Caco-2 (cell line): ENCODE measurements around the gene RAP1GAP2. TPM values are rescaled to one million over a fixed set of nuclear protein-coding genes. Genes with fewer than 3 reads are reported as not detected.

Source experiments
- BruUV-seq: library from RNA; stranded (reverse); fragments of 400-500 nt; replicated peaks from 2 replicates; lab custom pipeline; 2021; lab: Mats Ljungman, UMichigan
- CTCF ChIA-PET: fragments of 300-600 bp; sonication (Branson Sonifier 250); formaldehyde crosslinking; loops from one replicate; lab custom pipeline; 2022; ENCODE audit warnings: antibody characterized with exemption; lab: Charles Lee
- POLR2A ChIA-PET: fragments of 300-600 bp; sonication (Branson Sonifier 250); formaldehyde crosslinking; loops from one replicate; lab custom pipeline; 2022; ENCODE audit warnings: antibody characterized with exemption; lab: Charles Lee
- DNase-seq, 2 experiments: peaks; one replicate each; pipeline versions ENCODE4 v3.0.0 to v3.0.0-alpha.2; 2020 to 2022
- H3K27me3 ChIP-seq: replicated peaks from 2 replicates; pipeline ENCODE4 v1.6.0; 2011; ENCODE audit warnings: low read length; ENCODE audit not compliant: control insufficient read depth, insufficient read depth
- H3K36me3 ChIP-seq: 2 replicates; pipeline ENCODE4 v1.5.1; 2011; ENCODE audit warnings: low read length; ENCODE audit not compliant: control insufficient read depth, insufficient read depth
- H3K4me1 ChIP-seq: fragments of 250-450 bp; sonication (Bioruptor Pico); 2 replicates; pipeline ENCODE4 v1.5.1; 2020; ENCODE audit warnings: mild to moderate bottlenecking
- H3K4me3 ChIP-seq: 2 replicates; pipeline ENCODE4 v1.5.1; 2011; ENCODE audit warnings: low read depth, mild to moderate bottlenecking, control low read depth, low read length
- H3K9me3 ChIP-seq: fragments of 250-450 bp; sonication (Bioruptor Pico); 2 replicates; pipeline ENCODE4 v1.5.1; 2020; ENCODE audit warnings: mild to moderate bottlenecking, moderate library complexity
- H3K27ac Mint-ChIP-seq: one replicate; pipeline ENCODE4 v1.8.0; 2022; ENCODE audit warnings: mixed read lengths; ENCODE audit not compliant: unreplicated experiment
- H3K27me3 Mint-ChIP-seq: one replicate; pipeline ENCODE4 v1.8.0; 2022; ENCODE audit warnings: mixed read lengths; ENCODE audit not compliant: insufficient read depth, unreplicated experiment
- H3K36me3 Mint-ChIP-seq: one replicate; pipeline ENCODE4 v1.8.0; 2022; ENCODE audit warnings: mild to moderate bottlenecking, mixed read lengths; ENCODE audit not compliant: insufficient read depth, unreplicated experiment
- H3K4me1 Mint-ChIP-seq: one replicate; pipeline ENCODE4 v1.8.0; 2022; ENCODE audit warnings: low read depth, mixed read lengths; ENCODE audit not compliant: unreplicated experiment
- H3K4me3 Mint-ChIP-seq: one replicate; pipeline ENCODE4 v1.8.0; 2022; ENCODE audit warnings: mild to moderate bottlenecking, moderate library complexity, mixed read lengths; ENCODE audit not compliant: unreplicated experiment
- H3K9me3 Mint-ChIP-seq: one replicate; pipeline ENCODE4 v1.8.0; 2022; ENCODE audit warnings: mixed read lengths; ENCODE audit not compliant: unreplicated experiment
- CTCF ChIP-seq, 2 experiments: fragments of 200-600 bp in 1 of 2; IDR thresholded peaks; 1 replicate in 1 of 2; 2 replicates in 1 of 2; pipeline versions ENCODE4 v1.5.1 to v1.8.0; 2011 to 2022; ENCODE audit warnings: antibody characterized with exemption in 1 of 2, control low read depth in 1 of 2, inconsistent platforms in 1 of 2, low read depth in 1 of 2, low read length in 1 of 2, mild to moderate bottlenecking in 1 of 2, moderate library complexity in 1 of 2; ENCODE audit not compliant: insufficient read depth in 1 of 2, severe bottlenecking in 1 of 2, unreplicated experiment in 1 of 2
- intact Hi-C: fragments of 100-400 bp; cut with micrococcal nuclease; formaldehyde crosslinking; loops from one replicate; pipeline ENCODE4 v1.10.0; 2022; ENCODE audit not compliant: unreplicated experiment
- total RNA-seq: library from RNA; stranded (reverse); gene quantifications from 2 replicates; pipeline ENCODE4 v1.2.3, GENCODE V29; 2022

Gene RAP1GAP2
- total RNA-seq, 1 experiment from 2014 or later: 45.3 TPM

GRCh38 chr17:3019761-3020160, 223.5 kb downstream of the RAP1GAP2 start:
- Mint-ChIP-seq H3K27ac (no peak overlapping the region), H3K36me3 (peaks cover 59% of the 10 kb centered on the region), H3K4me3 (no peak overlapping the region), H3K9me3 (peaks cover 34% of the 10 kb centered on the region), H3K4me1 (no peaks in the 10 kb centered on the region), H3K27me3 (no peaks in the 10 kb centered on the region)
- no peak for TF ChIP-seq CTCF (IDR thresholded peaks at IDR 0.05; ENCODE audit: insufficient read depth in 1 of 2, low read depth in 1 of 2, low read length in 1 of 2, severe bottlenecking in 1 of 2, unreplicated experiment in 1 of 2)
- POLR2A ChIA-PET: no interaction called here
- no peak for DNase-seq
- no peaks in the 10 kb centered on the region for H3K27me3 ChIP-seq
- intact Hi-C loops: no loop called here
- H3K9me3 ChIP-seq: no peaks in the 10 kb centered on the region; the same call in 1 of the 2 replicates
- peaks cover 1% of the 10 kb centered on the region for H3K36me3 ChIP-seq
- BruUV-seq: no TSS peak
- CTCF ChIA-PET: no interaction called here
- H3K4me1 ChIP-seq: no peaks in the 10 kb centered on the region
- H3K4me3 ChIP-seq: no peak overlapping the region

DNA sequence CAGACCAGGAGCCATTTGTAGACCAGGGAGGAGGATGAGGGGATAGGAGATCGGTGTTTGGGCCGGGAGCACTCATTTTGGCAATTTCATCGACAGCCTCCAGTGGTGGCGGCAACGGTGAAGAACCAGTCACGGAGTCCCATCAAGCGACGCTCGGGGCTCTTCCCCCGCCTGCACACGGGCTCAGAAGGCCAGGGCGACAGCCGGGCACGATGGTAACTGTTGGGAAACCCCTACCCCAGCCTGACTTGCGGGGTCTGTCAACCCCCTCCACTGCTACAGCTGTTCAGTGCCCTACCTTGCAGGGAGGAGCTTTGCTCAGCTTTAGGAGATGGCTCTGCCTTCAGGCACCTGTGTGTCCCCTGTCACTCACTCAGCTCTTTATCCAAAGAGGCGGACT, 224.1 kb downstream of the RAP1GAP2 start:
- Mint-ChIP-seq H3K27ac (no peak overlapping the region), H3K4me3 (no peak overlapping the region), H3K27me3 (no peaks in the 10 kb centered on the region), H3K36me3 (peaks cover 54% of the 10 kb centered on the region), H3K9me3 (peaks cover 34% of the 10 kb centered on the region), H3K4me1 (no peaks in the 10 kb centered on the region)
- no TSS peak for BruUV-seq
- no peaks in the 10 kb centered on the region for H3K4me1 ChIP-seq
- POLR2A ChIA-PET: no interaction called here
- intact Hi-C loops: no loop called here
- no peak overlapping the region for H3K4me3 ChIP-seq
- no peak for TF ChIP-seq CTCF (IDR thresholded peaks at IDR 0.05; ENCODE audit: insufficient read depth in 1 of 2, low read depth in 1 of 2, low read length in 1 of 2, severe bottlenecking in 1 of 2, unreplicated experiment in 1 of 2)
- no peaks in the 10 kb centered on the region; the same call in 1 of the 2 replicates for H3K9me3 ChIP-seq
- H3K36me3 ChIP-seq: peaks cover 1% of the 10 kb centered on the region
- no peak for DNase-seq
- H3K27me3 ChIP-seq: no peaks in the 10 kb centered on the region
- CTCF ChIA-PET: no interaction called here

DNA sequence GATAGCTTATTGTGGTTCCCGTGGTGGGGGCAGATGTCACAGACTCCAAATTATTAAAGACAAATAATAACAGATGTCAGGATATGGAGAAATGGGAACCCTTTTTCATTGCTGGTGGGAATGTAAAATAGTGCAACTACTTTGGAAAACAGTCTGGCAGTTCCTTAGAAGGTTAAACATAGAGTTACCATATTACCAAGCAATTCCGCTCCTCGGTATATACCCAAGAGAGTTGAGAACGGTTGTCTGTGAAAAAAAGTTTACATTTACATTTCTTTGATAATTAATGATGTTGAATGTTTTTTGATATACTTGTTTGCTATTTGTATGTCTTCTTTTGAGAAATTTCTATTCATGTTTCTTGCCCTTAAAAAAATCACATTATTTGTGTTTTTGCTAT, 226.0 kb downstream of the RAP1GAP2 start:
- Histone ChIP-seq H3K27me3 (no peaks in the 10 kb centered on the region), H3K36me3 (peaks cover 1% of the 10 kb centered on the region), H3K9me3 (no peaks in the 10 kb centered on the region; the same call in 1 of the 2 replicates), H3K4me1 (no peaks in the 10 kb centered on the region), H3K4me3 (no peak overlapping the region)
- BruUV-seq: no TSS peak
- Mint-ChIP-seq H3K36me3 (peaks cover 50% of the 10 kb centered on the region), H3K27me3 (no peaks in the 10 kb centered on the region), H3K9me3 (peaks cover 34% of the 10 kb centered on the region), H3K4me3 (no peak overlapping the region), H3K27ac (no peak overlapping the region), H3K4me1 (no peaks in the 10 kb centered on the region)
- no peak for TF ChIP-seq CTCF (IDR thresholded peaks at IDR 0.05; ENCODE audit: insufficient read depth in 1 of 2, low read depth in 1 of 2, low read length in 1 of 2, severe bottlenecking in 1 of 2, unreplicated experiment in 1 of 2)
- ChIA-PET POLR2A (no interaction called here), CTCF (no interaction called here)
- intact Hi-C loops: no loop called here
- DNase-seq: no peak
